Measurements from ENCODE around the gene PGM5.

Gene PGM5

GRCh38 chr9:68552700-68553476, 196.5 kb downstream of the PGM5 start:
- no peak for TF ChIP-seq RAD21 (IDR thresholded peaks at IDR 0.05; ENCODE audit: low read depth)
- TF ChIP-seq ZBTB7A (IDR thresholded peaks at IDR 0.05; ENCODE audit: low read depth): no peak
- no peak for TF ChIP-seq EGR1 (IDR thresholded peaks at IDR 0.05)
- no peak for TF ChIP-seq EP300 (IDR thresholded peaks at IDR 0.05; ENCODE audit: borderline replicate concordance)
- TF ChIP-seq USF1 (IDR thresholded peaks at IDR 0.05): no peak
- no peak for TF ChIP-seq NFIC (IDR thresholded peaks at IDR 0.05)
- TF ChIP-seq YY1 (IDR thresholded peaks at IDR 0.05; ENCODE audit: low read depth): no peak
- TF ChIP-seq TCF12 (IDR thresholded peaks at IDR 0.05; ENCODE audit: low read depth): no peak

GRCh38 chr9:68555437-68556150, 199.2 kb downstream of the PGM5 start:
- no peak for TF ChIP-seq CEBPB (IDR thresholded peaks at IDR 0.05)
- TF ChIP-seq TEAD4 (IDR thresholded peaks at IDR 0.05): no peak
- TF ChIP-seq MAX (IDR thresholded peaks at IDR 0.05): no peak
- TF ChIP-seq FOXM1 (IDR thresholded peaks at IDR 0.05; ENCODE audit: borderline replicate concordance, low read depth): no peak
- no peak for TF ChIP-seq ZBTB7A (IDR thresholded peaks at IDR 0.05; ENCODE audit: low read depth)
- no peak for TF ChIP-seq NFIC (IDR thresholded peaks at IDR 0.05)
- no peak for TF ChIP-seq CREB1 (IDR thresholded peaks at IDR 0.05; ENCODE audit: low read depth)
- TF ChIP-seq EGR1 (IDR thresholded peaks at IDR 0.05): no peak
- no peak for TF ChIP-seq USF1 (IDR thresholded peaks at IDR 0.05)
- TF ChIP-seq TAF1 (IDR thresholded peaks at IDR 0.05; ENCODE audit: low read depth): no peak
- no peak for TF ChIP-seq YY1 (IDR thresholded peaks at IDR 0.05; ENCODE audit: low read depth)
- no peak for TF ChIP-seq REST (IDR thresholded peaks at IDR 0.05; ENCODE audit: low read depth)
- TF ChIP-seq EP300 (IDR thresholded peaks at IDR 0.05; ENCODE audit: borderline replicate concordance): no peak
- TF ChIP-seq TCF12 (IDR thresholded peaks at IDR 0.05; ENCODE audit: low read depth): no peak
- no peak for TF ChIP-seq RAD21 (IDR thresholded peaks at IDR 0.05; ENCODE audit: low read depth)

GRCh38 chr9:68558545-68558944, 202.1 kb downstream of the PGM5 start:
- TF ChIP-seq REST (IDR thresholded peaks at IDR 0.05; ENCODE audit: low read depth) (no peak), TEAD4 (IDR thresholded peaks at IDR 0.05) (no peak), YY1 (IDR thresholded peaks at IDR 0.05; ENCODE audit: low read depth) (no peak), NFIC (IDR thresholded peaks at IDR 0.05) (no peak), TAF1 (IDR thresholded peaks at IDR 0.05; ENCODE audit: low read depth) (no peak), CREB1 (IDR thresholded peaks at IDR 0.05; ENCODE audit: low read depth) (no peak), CEBPB (IDR thresholded peaks at IDR 0.05) (no peak), MAX (IDR thresholded peaks at IDR 0.05) (no peak), ZBTB7A (IDR thresholded peaks at IDR 0.05; ENCODE audit: low read depth) (no peak), EGR1 (IDR thresholded peaks at IDR 0.05) (no peak), USF1 (IDR thresholded peaks at IDR 0.05) (no peak), FOXM1 (IDR thresholded peaks at IDR 0.05; ENCODE audit: borderline replicate concordance, low read depth) (no peak), TCF12 (IDR thresholded peaks at IDR 0.05; ENCODE audit: low read depth) (no peak), EP300 (IDR thresholded peaks at IDR 0.05; ENCODE audit: borderline replicate concordance) (no peak), RAD21 (IDR thresholded peaks at IDR 0.05; ENCODE audit: low read depth) (no peak)

GRCh38 chr9:68560071-68560844, 203.8 kb downstream of the PGM5 start:
- TF ChIP-seq CREB1 (IDR thresholded peaks at IDR 0.05; ENCODE audit: low read depth): no peak
- no peak for TF ChIP-seq FOXM1 (IDR thresholded peaks at IDR 0.05; ENCODE audit: borderline replicate concordance, low read depth)
- no peak for TF ChIP-seq RAD21 (IDR thresholded peaks at IDR 0.05; ENCODE audit: low read depth)
- no peak for TF ChIP-seq ZBTB7A (IDR thresholded peaks at IDR 0.05; ENCODE audit: low read depth)
- TF ChIP-seq USF1 (IDR thresholded peaks at IDR 0.05): no peak
- TF ChIP-seq NFIC (IDR thresholded peaks at IDR 0.05): no peak
- TF ChIP-seq EGR1 (IDR thresholded peaks at IDR 0.05): no peak
- TF ChIP-seq YY1 (IDR thresholded peaks at IDR 0.05; ENCODE audit: low read depth): no peak
- no peak for TF ChIP-seq REST (IDR thresholded peaks at IDR 0.05; ENCODE audit: low read depth)
- no peak for TF ChIP-seq TCF12 (IDR thresholded peaks at IDR 0.05; ENCODE audit: low read depth)

All from Ishikawa (cell line).